HCT116 (cell line): ENCODE measurements around the gene TUB. TPM values are rescaled to one million over a fixed set of nuclear protein-coding genes. Genes with fewer than 3 reads are reported as not detected.
A peak's percentile ranks its signal among the peaks of the same experiment; 100 is the strongest.

Source experiments
- ATAC-seq: fragments of 200-7000 bp; cut with Tn5 transposase; 2 replicates; pipeline ENCODE4 v1.9.1; 2020; ENCODE audit warnings: mild to moderate bottlenecking, moderate library complexity
- BruUV-seq: library from RNA; stranded (reverse); fragments of 400-500 nt; replicated peaks from 2 replicates; lab custom pipeline; 2021; lab: Mats Ljungman, UMichigan
- CTCF ChIA-PET: fragments of 300-600 bp; sonication (Branson Sonifier 250); formaldehyde crosslinking; loops from one replicate; lab custom pipeline; 2021; ENCODE audit warnings: antibody characterized with exemption; lab: Charles Lee
- POLR2A ChIA-PET: fragments of 300-600, 350-600 bp; sonication (Branson Sonifier 250); formaldehyde crosslinking; loops from one replicate; lab custom pipeline; 2021; ENCODE audit warnings: antibody characterized with exemption; lab: Charles Lee
- RAD21 ChIA-PET, 2 experiments: fragments of 300-600 bp; sonication (Branson Sonifier 250); formaldehyde crosslinking; loops; one replicate each; lab custom pipeline; 2023; ENCODE audit warnings: low total read pairs in 2 of 2; ENCODE audit not compliant: uncharacterized antibody in 2 of 2, unreplicated experiment in 2 of 2, low non-redundant PET in 1 of 2; lab: Charles Lee
- DNase-seq: peaks from one replicate; pipeline ENCODE4 v3.0.0-alpha.2; 2010; ENCODE audit warnings: low read depth, low spot score
- H2AFZ ChIP-seq: fragments of 200-600 bp; shearing (Covaris generic), sonication (generic); 2 replicates; pipeline ENCODE4 v1.6.1; 2017; ENCODE audit warnings: low read depth, mixed run types, mixed read lengths, antibody characterized with exemption, low read length; ENCODE audit not compliant: poor library complexity, severe bottlenecking
- H3K27ac ChIP-seq: 2 replicates; pipeline ENCODE4 v1.5.1; 2012; ENCODE audit warnings: low read depth, low read length
- H3K27me3 ChIP-seq: fragments of 200-600 bp; sonication (generic); 2 replicates; pipeline ENCODE4 v1.6.1; 2016; ENCODE audit warnings: mixed run types, low read length, mixed read lengths; ENCODE audit not compliant: insufficient read depth
- H3K36me3 ChIP-seq, 2 experiments: fragments of 200-500 bp in 1 of 2; fragments of 200-600 bp in 1 of 2; sonication (Bioruptor generic) in 1 of 2; sonication (generic) in 1 of 2; 2 replicates each; pipeline versions ENCODE4 v1.5.1 to v1.6.1; 2014 to 2016; ENCODE audit warnings: low read length in 2 of 2, inconsistent platforms in 1 of 2, mixed read lengths in 1 of 2, mixed run types in 1 of 2; ENCODE audit not compliant: insufficient read depth in 2 of 2, control insufficient read depth in 1 of 2
- H3K4me1 ChIP-seq, 2 experiments: fragments of 200-600 bp in 1 of 2; sonication (generic) in 1 of 2; 2 replicates each; pipeline versions ENCODE4 v1.5.1 to v1.6.1; 2012 to 2017; ENCODE audit warnings: low read length in 2 of 2, inconsistent platforms in 1 of 2, mild to moderate bottlenecking in 1 of 2, mixed read lengths in 1 of 2, mixed run types in 1 of 2, moderate library complexity in 1 of 2; ENCODE audit not compliant: insufficient read depth in 2 of 2, control insufficient read depth in 1 of 2
- H3K4me2 ChIP-seq: fragments of 200-600 bp; sonication (generic); 2 replicates; pipeline ENCODE4 v1.6.1; 2017; ENCODE audit warnings: mixed run types, low read length, mixed read lengths
- H3K4me3 ChIP-seq, 2 experiments: fragments of 200-600 bp in 1 of 2; sonication (generic) in 1 of 2; replicated peaks in 1 of 2; 2 replicates each; pipeline ENCODE4 v1.5.1; 2011 to 2016; ENCODE audit warnings: low read length in 2 of 2, control low read depth in 1 of 2, low read depth in 1 of 2, mild to moderate bottlenecking in 1 of 2, mixed read lengths in 1 of 2, mixed run types in 1 of 2
- H3K79me2 ChIP-seq: fragments of 200-600 bp; sonication (generic); 2 replicates; pipeline ENCODE4 v1.6.1; 2017; ENCODE audit warnings: mild to moderate bottlenecking, mixed run types, low read length, moderate library complexity, mixed read lengths; ENCODE audit not compliant: insufficient read depth
- H3K9ac ChIP-seq: fragments of 200-600 bp; sonication (generic); 2 replicates; pipeline ENCODE4 v1.6.1; 2016; ENCODE audit warnings: low read length, mixed read lengths
- H3K9me2 ChIP-seq: fragments of 200-600 bp; sonication (generic), shearing (Covaris generic); 2 replicates; pipeline ENCODE4 v1.6.1; 2017; ENCODE audit warnings: mixed run types, mild to moderate bottlenecking, moderate library complexity; ENCODE audit not compliant: insufficient read depth
- H3K9me3 ChIP-seq, 2 experiments: fragments of 200-500 bp in 1 of 2; fragments of 200-600 bp in 1 of 2; sonication (Bioruptor generic) in 1 of 2; sonication (generic) in 1 of 2; 2 replicates each; pipeline ENCODE4 v1.6.1; 2014 to 2017; ENCODE audit warnings: low read length in 2 of 2, mixed read lengths in 2 of 2, inconsistent platforms in 1 of 2, low read depth in 1 of 2, mild to moderate bottlenecking in 1 of 2, mixed run types in 1 of 2, moderate library complexity in 1 of 2; ENCODE audit not compliant: control insufficient read depth in 1 of 2, insufficient read depth in 1 of 2
- H4K20me1 ChIP-seq: fragments of 200-600 bp; sonication (generic), shearing (Covaris generic); 2 replicates; pipeline ENCODE4 v1.6.1; 2017; ENCODE audit warnings: mixed run types, mild to moderate bottlenecking, moderate library complexity; ENCODE audit not compliant: insufficient read depth
- EGR1 ChIP-seq: IDR thresholded peaks from 2 replicates; pipeline ENCODE4 v1.6.1; 2012; ENCODE audit warnings: low read depth
- ELF1 ChIP-seq: IDR thresholded peaks from 2 replicates; pipeline ENCODE4 v1.6.1; 2012; ENCODE audit warnings: low read depth, borderline replicate concordance
- EZH2 ChIP-seq: fragments of 200-600 bp; sonication (generic); IDR thresholded peaks from 2 replicates; pipeline ENCODE4 v1.6.1; 2017; ENCODE audit warnings: antibody characterized with exemption, mixed run types
- EZH2phosphoT487 ChIP-seq: fragments of 200-600 bp; IDR thresholded peaks from 2 replicates; pipeline ENCODE4 v1.6.1; 2018; ENCODE audit warnings: antibody characterized with exemption, borderline replicate concordance
- FOSL1 ChIP-seq: IDR thresholded peaks from 2 replicates; pipeline ENCODE4 v1.6.1; 2012; ENCODE audit warnings: low read depth
- POLR2A ChIP-seq: IDR thresholded peaks from 2 replicates; pipeline ENCODE4 v1.7.0; 2011; ENCODE audit warnings: borderline replicate concordance; ENCODE audit not compliant: insufficient read depth, insufficient read length; ENCODE audit errors: extremely low read depth
- SP1 ChIP-seq: IDR thresholded peaks from 2 replicates; pipeline ENCODE4 v1.6.1; 2012; ENCODE audit warnings: low read depth
- SRF ChIP-seq: IDR thresholded peaks from 2 replicates; pipeline ENCODE4 v1.6.1; 2012; ENCODE audit warnings: low read depth
- ZNF274 ChIP-seq: fragments of 200-500 bp; sonication (Bioruptor generic); IDR thresholded peaks from 2 replicates; pipeline ENCODE4 v1.6.1; 2014; ENCODE audit warnings: mild to moderate bottlenecking, low read depth, low read length, inconsistent platforms
- intact Hi-C: fragments of 100-400 bp; cut with micrococcal nuclease; formaldehyde crosslinking; loops from 2 replicates; pipeline ENCODE4 v1.10.0; 2022
- total RNA-seq: library from RNA; stranded (reverse); gene quantifications from one replicate; pipeline ENCODE4 v1.2.1, GENCODE V29; 2021; ENCODE audit not compliant: unreplicated experiment
- TF ChIP-seq, protein P1 (sequence below): IDR thresholded peaks from 2 replicates; pipeline ENCODE4 v1.6.1; 2012; ENCODE audit warnings: low read depth
- TF ChIP-seq, protein P2 (sequence below): IDR thresholded peaks from 2 replicates; pipeline ENCODE4 v1.6.1; 2012

Gene TUB
- total RNA-seq, 1 experiment from 2014 or later, result 0.02 TPM

DNA sequence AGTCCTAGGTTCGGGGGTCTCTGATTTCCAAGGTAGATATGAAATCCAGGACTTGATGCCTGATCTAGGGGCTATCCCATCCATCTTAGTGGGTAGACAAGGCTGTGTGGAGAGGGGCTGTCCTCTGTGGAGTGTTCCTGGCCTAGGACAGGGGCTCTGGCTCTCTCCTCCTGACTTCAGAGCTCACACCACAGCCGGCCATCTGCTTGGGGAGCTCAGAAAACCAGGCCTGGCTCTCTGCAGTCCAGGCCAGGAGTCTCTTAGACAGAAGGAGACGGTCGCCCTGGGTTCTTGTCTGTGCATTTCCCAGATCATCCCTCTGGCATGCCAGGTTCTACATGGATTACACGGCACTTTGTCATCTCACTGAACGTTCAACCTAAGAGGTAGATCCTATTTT lies 17.9 kb downstream of the TUB start:
- ATAC-seq (0 out of 2 replicates have a peak, but pooled peaks have one; percentile 9), DNase-seq (no peak)
- no peaks in the 10 kb centered on the region for H3K27me3 ChIP-seq
- TF ChIP-seq ELF1, result no peak
- TF ChIP-seq, protein P1, sequence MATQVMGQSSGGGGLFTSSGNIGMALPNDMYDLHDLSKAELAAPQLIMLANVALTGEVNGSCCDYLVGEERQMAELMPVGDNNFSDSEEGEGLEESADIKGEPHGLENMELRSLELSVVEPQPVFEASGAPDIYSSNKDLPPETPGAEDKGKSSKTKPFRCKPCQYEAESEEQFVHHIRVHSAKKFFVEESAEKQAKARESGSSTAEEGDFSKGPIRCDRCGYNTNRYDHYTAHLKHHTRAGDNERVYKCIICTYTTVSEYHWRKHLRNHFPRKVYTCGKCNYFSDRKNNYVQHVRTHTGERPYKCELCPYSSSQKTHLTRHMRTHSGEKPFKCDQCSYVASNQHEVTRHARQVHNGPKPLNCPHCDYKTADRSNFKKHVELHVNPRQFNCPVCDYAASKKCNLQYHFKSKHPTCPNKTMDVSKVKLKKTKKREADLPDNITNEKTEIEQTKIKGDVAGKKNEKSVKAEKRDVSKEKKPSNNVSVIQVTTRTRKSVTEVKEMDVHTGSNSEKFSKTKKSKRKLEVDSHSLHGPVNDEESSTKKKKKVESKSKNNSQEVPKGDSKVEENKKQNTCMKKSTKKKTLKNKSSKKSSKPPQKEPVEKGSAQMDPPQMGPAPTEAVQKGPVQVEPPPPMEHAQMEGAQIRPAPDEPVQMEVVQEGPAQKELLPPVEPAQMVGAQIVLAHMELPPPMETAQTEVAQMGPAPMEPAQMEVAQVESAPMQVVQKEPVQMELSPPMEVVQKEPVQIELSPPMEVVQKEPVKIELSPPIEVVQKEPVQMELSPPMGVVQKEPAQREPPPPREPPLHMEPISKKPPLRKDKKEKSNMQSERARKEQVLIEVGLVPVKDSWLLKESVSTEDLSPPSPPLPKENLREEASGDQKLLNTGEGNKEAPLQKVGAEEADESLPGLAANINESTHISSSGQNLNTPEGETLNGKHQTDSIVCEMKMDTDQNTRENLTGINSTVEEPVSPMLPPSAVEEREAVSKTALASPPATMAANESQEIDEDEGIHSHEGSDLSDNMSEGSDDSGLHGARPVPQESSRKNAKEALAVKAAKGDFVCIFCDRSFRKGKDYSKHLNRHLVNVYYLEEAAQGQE, result no peak
- no peak for TF ChIP-seq SRF
- TF ChIP-seq, protein P2, sequence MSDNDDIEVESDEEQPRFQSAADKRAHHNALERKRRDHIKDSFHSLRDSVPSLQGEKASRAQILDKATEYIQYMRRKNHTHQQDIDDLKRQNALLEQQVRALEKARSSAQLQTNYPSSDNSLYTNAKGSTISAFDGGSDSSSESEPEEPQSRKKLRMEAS, result no peak
- TF ChIP-seq ZNF274, result no peak
- TF ChIP-seq FOSL1, result no peak
- TF ChIP-seq EGR1, result no peak
- TF ChIP-seq POLR2A, result no peak
- no peak for TF ChIP-seq SP1
- TF ChIP-seq EZH2phosphoT487, result no peak
- TF ChIP-seq EZH2, result no peak
- H3K9me3 ChIP-seq, result no peaks in the 10 kb centered on the region
- RAD21 ChIA-PET, result interaction anchor here (0.9 to 3.5 kb wide), 4 partner anchors 66 to 93 kb away, joined by 3 to 31 read pairs (median 19); no protein-coding TSS in a partner anchor
- no peaks in the 10 kb centered on the region for H3K36me3 ChIP-seq
- no peaks in the 10 kb centered on the region for H3K4me1 ChIP-seq
- H3K79me2 ChIP-seq, result no peaks in the 10 kb centered on the region
- no peaks in the 10 kb centered on the region for H4K20me1 ChIP-seq
- H3K4me3 ChIP-seq, result no peak overlapping the region
- H3K4me2 ChIP-seq, result no peak overlapping the region
- H3K27ac ChIP-seq, result no peak overlapping the region
- H3K9me2 ChIP-seq, result no peaks in the 10 kb centered on the region
- intact Hi-C loops, result loop anchor here (1.0 to 10.0 kb wide), 5 partner anchors 66 to 1004 kb away; no protein-coding TSS in a partner anchor
- no peak overlapping the region for H3K9ac ChIP-seq
- BruUV-seq, result no TSS peak
- H2AFZ ChIP-seq, result no peak overlapping the region
- CTCF ChIA-PET, result interaction anchor here (0.8 to 8.1 kb wide), 27 partner anchors 8 to 1720 kb away, joined by 3 to 184 read pairs (median 5); partner anchors contain the start of genes CYB5R2 and EIF3F
- POLR2A ChIA-PET, result interaction anchor here (0.5 to 1.0 kb wide), 2 partner anchors 92 to 636 kb away, joined by 4 to 6 read pairs; no protein-coding TSS in a partner anchor
